ENCODE data around the gene ADCY7. TPM values are rescaled to one million over a fixed set of nuclear protein-coding genes. Genes with fewer than 3 reads are reported as not detected.

The ADCY7 gene
- total RNA-seq, 1 experiment from 2014 or later: 13.1 TPM

- no TSS peak for BruUV-seq (replicated peaks)
- ChIA-PET POLR2A (ENCODE audit: unreplicated experiment) (no interaction called here), CTCF (interaction anchor here (0.6 kb wide), 1 partner anchor 98 kb away, joined by 11 read pairs; the partner anchor contains the start of gene BRD7)
- H3K9me3 ChIP-seq (ENCODE audit: low read length): no peaks in the 10 kb centered on the region
- no peak overlapping the region for H3K4me3 ChIP-seq (ENCODE audit: low read length)
- H3K27me3 ChIP-seq (ENCODE audit: low read length): no peaks in the 10 kb centered on the region
- no peak overlapping the region for H3K9ac ChIP-seq (ENCODE audit: low read length)
- H3K9me2 ChIP-seq (replicated peaks; ENCODE audit: low read length): no peaks in the 10 kb centered on the region
- no peaks in the 10 kb centered on the region for H4K20me1 ChIP-seq (ENCODE audit: low read length)
- no peaks in the 10 kb centered on the region for H3K36me3 ChIP-seq (ENCODE audit: low read depth, low read length)
- ATAC-seq (no peak), DNase-seq (no peak)
- intact Hi-C loops (cut with micrococcal nuclease): no loop called here
- no peaks in the 10 kb centered on the region for H3F3A ChIP-seq (ENCODE audit: low read length, unreplicated experiment)
- H2AFZ ChIP-seq (ENCODE audit: low read length): no peak overlapping the region
- 0 out of 2 replicates have a peak, but pooled peaks cover 2% of the 10 kb centered on the region for H3K79me2 ChIP-seq (ENCODE audit: low read length)
- H3K4me1 ChIP-seq (ENCODE audit: insufficient read depth, low read length): 0 out of 2 replicates have a peak, but pooled peaks cover 6% of the 10 kb centered on the region
- no peak overlapping the region for H3K4me2 ChIP-seq (ENCODE audit: low read length)
- no peak overlapping the region for H3K27ac ChIP-seq (ENCODE audit: low read length)
- no peak for TF ChIP-seq EZH2 (IDR thresholded peaks at IDR 0.05; ENCODE audit: low read length, unreplicated experiment)
- no peak for TF ChIP-seq CTCF (conservative IDR thresholded peaks at IDR 0.05; ENCODE audit: low read depth, low read length)
- no peak for TF ChIP-seq EZH2phosphoT487 (IDR thresholded peaks at IDR 0.05; ENCODE audit: borderline replicate concordance, low read length)
These were observed 4.3 kb downstream of the ADCY7 start for GRCh38 chr16:50270510-50271147.

GRCh38 chr16:50271148-50272041, 5.0 kb downstream of the ADCY7 start:
- no peaks in the 10 kb centered on the region for H3K27me3 ChIP-seq (ENCODE audit: low read length)
- H3K9ac ChIP-seq (ENCODE audit: low read length): no peak overlapping the region
- no peaks in the 10 kb centered on the region for H3K79me2 ChIP-seq (ENCODE audit: low read length)
- TF ChIP-seq CTCF (conservative IDR thresholded peaks at IDR 0.05; ENCODE audit: low read depth, low read length): no peak
- intact Hi-C loops (cut with micrococcal nuclease): no loop called here
- H3K4me3 ChIP-seq (ENCODE audit: low read length): no peak overlapping the region
- H3K27ac ChIP-seq (ENCODE audit: low read length): no peak overlapping the region
- no peaks in the 10 kb centered on the region for H3F3A ChIP-seq (ENCODE audit: low read length, unreplicated experiment)
- no peak for ATAC-seq
- POLR2A ChIA-PET (ENCODE audit: unreplicated experiment): no interaction called here
- H3K9me2 ChIP-seq (replicated peaks; ENCODE audit: low read length): no peaks in the 10 kb centered on the region
- CTCF ChIA-PET: no interaction called here
- 0 out of 2 replicates have a peak, but pooled peaks cover 6% of the 10 kb centered on the region for H3K4me1 ChIP-seq (ENCODE audit: insufficient read depth, low read length)
- H4K20me1 ChIP-seq (ENCODE audit: low read length): no peaks in the 10 kb centered on the region
- DNase-seq: no peak
- no peak overlapping the region for H3K4me2 ChIP-seq (ENCODE audit: low read length)
- H3K36me3 ChIP-seq (ENCODE audit: low read depth, low read length): no peaks in the 10 kb centered on the region
- BruUV-seq (replicated peaks): no TSS peak
- no peaks in the 10 kb centered on the region for H3K9me3 ChIP-seq (ENCODE audit: low read length)
- no peak overlapping the region for H2AFZ ChIP-seq (ENCODE audit: low read length)

- BruUV-seq (replicated peaks): no TSS peak
- Histone ChIP-seq H3F3A (ENCODE audit: low read length, unreplicated experiment) (no peaks in the 10 kb centered on the region), H3K79me2 (ENCODE audit: low read length) (no peaks in the 10 kb centered on the region), H3K9ac (ENCODE audit: low read length) (no peak overlapping the region), H3K4me3 (ENCODE audit: low read length) (no peak overlapping the region), H3K4me2 (ENCODE audit: low read length) (no peak overlapping the region), H3K27ac (ENCODE audit: low read length) (no peak overlapping the region), H3K9me3 (ENCODE audit: low read length) (no peaks in the 10 kb centered on the region), H4K20me1 (ENCODE audit: low read length) (no peaks in the 10 kb centered on the region), H3K27me3 (ENCODE audit: low read length) (no peaks in the 10 kb centered on the region), H2AFZ (ENCODE audit: low read length) (no peak overlapping the region), H3K4me1 (ENCODE audit: insufficient read depth, low read length) (no peaks in the 10 kb centered on the region), H3K9me2 (replicated peaks; ENCODE audit: low read length) (no peaks in the 10 kb centered on the region), H3K36me3 (ENCODE audit: low read depth, low read length) (no peaks in the 10 kb centered on the region)
- DNase-seq (no peak), ATAC-seq (no peak)
- POLR2A ChIA-PET (ENCODE audit: unreplicated experiment): no interaction called here
- TF ChIP-seq CTCF (conservative IDR thresholded peaks at IDR 0.05; ENCODE audit: low read depth, low read length) (no peak), EZH2phosphoT487 (IDR thresholded peaks at IDR 0.05; ENCODE audit: borderline replicate concordance, low read length) (no peak), EZH2 (IDR thresholded peaks at IDR 0.05; ENCODE audit: low read length, unreplicated experiment) (no peak)
- intact Hi-C loops (cut with micrococcal nuclease): no loop called here
- CTCF ChIA-PET: no interaction called here
These were observed 5.8 kb downstream of the ADCY7 start for GRCh38 chr16:50272111-50272571.
